HCT116 (cell line): ENCODE measurements around the gene AVPI1. TPM values are rescaled to one million over a fixed set of nuclear protein-coding genes. Genes with fewer than 3 reads are reported as not detected.

Experiments used
- CBX3 ChIP-seq: IDR thresholded peaks from 2 replicates; pipeline ENCODE4 v1.6.1; 2012; ENCODE audit warnings: low read depth
- CEBPB ChIP-seq: IDR thresholded peaks from 2 replicates; pipeline ENCODE4 v1.6.1; 2012; ENCODE audit warnings: low read depth
- CTCF ChIP-seq, 3 experiments: fragments of 200-600 bp in 1 of 3; sonication (generic) in 1 of 3; IDR thresholded peaks in 2 of 3; conservative IDR thresholded peaks in 1 of 3; 2 replicates each; pipeline ENCODE4 v1.5.1; 2012 to 2017; ENCODE audit warnings: low read depth in 2 of 3, low read length in 2 of 3, antibody characterized with exemption in 1 of 3, borderline replicate concordance in 1 of 3, control low read depth in 1 of 3, mild to moderate bottlenecking in 1 of 3, mixed read lengths in 1 of 3, mixed run types in 1 of 3, moderate library complexity in 1 of 3; ENCODE audit not compliant: insufficient read depth in 1 of 3
- EGR1 ChIP-seq: IDR thresholded peaks from 2 replicates; pipeline ENCODE4 v1.6.1; 2012; ENCODE audit warnings: low read depth
- ELF1 ChIP-seq: IDR thresholded peaks from 2 replicates; pipeline ENCODE4 v1.6.1; 2012; ENCODE audit warnings: low read depth, borderline replicate concordance
- EZH2 ChIP-seq: fragments of 200-600 bp; sonication (generic); IDR thresholded peaks from 2 replicates; pipeline ENCODE4 v1.6.1; 2017; ENCODE audit warnings: antibody characterized with exemption, mixed run types
- EZH2phosphoT487 ChIP-seq: fragments of 200-600 bp; IDR thresholded peaks from 2 replicates; pipeline ENCODE4 v1.6.1; 2018; ENCODE audit warnings: antibody characterized with exemption, borderline replicate concordance
- FOSL1 ChIP-seq: IDR thresholded peaks from 2 replicates; pipeline ENCODE4 v1.6.1; 2012; ENCODE audit warnings: low read depth
- JUND ChIP-seq: IDR thresholded peaks from 2 replicates; pipeline ENCODE4 v1.6.1; 2012
- POLR2A ChIP-seq: IDR thresholded peaks from 2 replicates; pipeline ENCODE4 v1.7.0; 2011; ENCODE audit warnings: borderline replicate concordance; ENCODE audit not compliant: insufficient read depth, insufficient read length; ENCODE audit errors: extremely low read depth
- POLR2AphosphoS5 ChIP-seq: IDR thresholded peaks from 2 replicates; pipeline ENCODE4 v1.6.1; 2011; ENCODE audit warnings: mild to moderate bottlenecking, low read depth, low read length, moderate library complexity
- RAD21 ChIP-seq: IDR thresholded peaks from 2 replicates; pipeline ENCODE4 v1.6.1; 2012; ENCODE audit warnings: low read depth, mild to moderate bottlenecking
- SP1 ChIP-seq: IDR thresholded peaks from 2 replicates; pipeline ENCODE4 v1.6.1; 2012; ENCODE audit warnings: low read depth
- TCF7L2 ChIP-seq: IDR thresholded peaks from 2 replicates; pipeline ENCODE4 v1.7.0; 2011; ENCODE audit warnings: borderline replicate concordance, inconsistent platforms; ENCODE audit not compliant: insufficient read depth, insufficient read length; ENCODE audit errors: extremely low read depth
- YY1 ChIP-seq: IDR thresholded peaks from 2 replicates; pipeline ENCODE4 v1.6.1; 2011; ENCODE audit warnings: low read length, low read depth, moderate library complexity, mild to moderate bottlenecking; ENCODE audit not compliant: insufficient replicate concordance; ENCODE audit errors: extremely low read depth
- ZNF274 ChIP-seq: fragments of 200-500 bp; sonication (Bioruptor generic); IDR thresholded peaks from 2 replicates; pipeline ENCODE4 v1.6.1; 2014; ENCODE audit warnings: mild to moderate bottlenecking, low read depth, low read length, inconsistent platforms
- total RNA-seq: library from RNA; stranded (reverse); gene quantifications from one replicate; pipeline ENCODE4 v1.2.1, GENCODE V29; 2021; ENCODE audit not compliant: unreplicated experiment
- TF ChIP-seq, protein P1 (sequence below): IDR thresholded peaks from 2 replicates; pipeline ENCODE4 v1.6.1; 2012

AVPI1 gene
- total RNA-seq, 1 experiment from 2014 or later, result 26.7 TPM

DNA sequence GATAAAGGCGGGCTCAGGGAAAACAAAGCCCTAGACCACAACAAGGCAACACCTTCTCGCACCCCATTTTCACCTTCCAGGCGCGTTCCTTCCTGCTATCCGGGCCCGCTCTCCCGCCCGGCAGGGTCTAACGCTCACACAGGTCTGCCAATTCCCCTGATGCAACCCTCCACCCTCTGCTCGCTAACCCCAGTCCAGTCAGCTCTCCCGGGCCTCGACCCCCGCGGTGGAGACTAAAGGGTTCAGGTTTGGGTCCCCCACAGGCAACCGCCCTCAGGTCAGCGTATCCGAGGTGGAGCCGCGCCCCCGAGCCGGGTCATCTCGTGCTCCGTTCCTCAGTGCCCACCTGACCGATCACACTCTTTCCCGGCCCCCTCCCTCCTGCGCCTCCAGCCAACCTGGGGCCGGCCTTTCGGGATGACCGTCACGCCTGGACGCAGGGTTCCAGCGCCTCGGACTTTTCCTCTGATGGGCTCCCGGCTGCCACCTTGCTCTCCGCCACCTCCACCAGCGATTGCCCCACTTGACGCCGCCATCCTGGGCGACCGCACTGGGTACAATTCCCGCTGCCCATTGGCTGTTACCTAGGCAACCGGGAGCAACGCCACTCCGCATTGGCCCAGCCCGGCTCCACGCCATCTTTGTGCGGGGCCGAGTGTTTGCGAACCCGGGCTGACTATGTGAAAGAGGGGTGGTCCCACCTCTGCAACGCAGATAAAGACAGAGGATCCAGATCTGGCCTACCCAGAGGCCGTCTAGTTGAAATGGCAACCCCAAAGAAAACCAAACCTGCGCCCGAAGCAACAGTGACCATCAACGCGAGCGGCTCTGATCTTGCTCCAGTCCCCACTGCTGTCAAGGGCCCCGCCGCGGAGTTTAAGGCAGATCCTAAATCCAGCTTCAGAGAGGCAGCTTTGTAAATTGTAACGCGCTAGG, 53.8 kb downstream of the AVPI1 start, which contains the start of gene MORN4 (continued):
- TF ChIP-seq ELF1 (no peak), CTCF (IDR thresholded peaks at IDR 0.05 in 2 of 3, conservative IDR thresholded peaks at IDR 0.05 in 1 of 3; ENCODE audit: borderline replicate concordance in 1 of 3, insufficient read depth in 1 of 3, low read depth in 2 of 3, low read length in 2 of 3) (no peak), SP1 (peak; percentile 99), CBX3 (no peak), CEBPB (no peak), EZH2 (no peak), POLR2A (no peak), JUND (no peak), YY1 (peak; percentile 99), ZNF274 (no peak), TCF7L2 (peak; percentile 48), EZH2phosphoT487 (no peak), RAD21 (no peak), FOSL1 (no peak), POLR2AphosphoS5 (peak; percentile 68; the same call in 1 of the 2 replicates), EGR1 (peak; percentile 73)
- TF ChIP-seq, protein P1, sequence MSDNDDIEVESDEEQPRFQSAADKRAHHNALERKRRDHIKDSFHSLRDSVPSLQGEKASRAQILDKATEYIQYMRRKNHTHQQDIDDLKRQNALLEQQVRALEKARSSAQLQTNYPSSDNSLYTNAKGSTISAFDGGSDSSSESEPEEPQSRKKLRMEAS, result peak; percentile 76
